Vagina (tissue), 2 donors: Measurements from ENCODE around the gene OIT3. TPM values are rescaled to one million over a fixed set of nuclear protein-coding genes. Genes with fewer than 3 reads are reported as not detected.

Experiments used
- DNase-seq, 2 donors: peaks; one replicate each; pipeline ENCODE4 v3.0.0-alpha.2; 2017; ENCODE audit errors: extremely low spot score in 2 of 2
- H3K27ac ChIP-seq: fragments of 200-600 bp; sonication (generic); one replicate; pipeline ENCODE4 v1.5.1; 2019
- H3K27me3 ChIP-seq: fragments of 200-600 bp; sonication (generic); one replicate; pipeline ENCODE4 v1.5.1; 2019
- H3K36me3 ChIP-seq, 2 donors: fragments of 200-600 bp; sonication (generic); one replicate each; pipeline ENCODE4 v1.5.1; 2017 to 2019
- H3K4me1 ChIP-seq: fragments of 200-600 bp; sonication (generic); one replicate; pipeline ENCODE4 v1.5.1; 2019
- H3K4me3 ChIP-seq, 2 donors: fragments of 200-600 bp; sonication (generic); 1 replicate in 1 of 2; 2 replicates in 1 of 2; pipeline ENCODE4 v1.5.1; 2016 to 2019
- H3K9me3 ChIP-seq: fragments of 200-600 bp; sonication (generic); one replicate; pipeline ENCODE4 v1.5.1; 2019
- POLR2A ChIP-seq, 2 donors: fragments of 450-650 bp; IDR thresholded peaks; one replicate each; pipeline ENCODE4 v1.6.1; 2017; ENCODE audit warnings: antibody characterized with exemption in 2 of 2, mild to moderate bottlenecking in 2 of 2, moderate library complexity in 2 of 2
- POLR2AphosphoS5 ChIP-seq, 2 donors: sonication (generic); formaldehyde crosslinking; IDR thresholded peaks; one replicate each; pipeline ENCODE4 v1.9.0; 2017; ENCODE audit warnings: antibody characterized with exemption in 2 of 2, mild to moderate bottlenecking in 2 of 2, low read depth in 1 of 2; ENCODE audit not compliant: insufficient read depth in 1 of 2
- intact Hi-C: fragments of 100-400 bp; cut with DNase I; formaldehyde crosslinking; loops from one replicate; pipeline ENCODE4 v1.15.1; 2023
- total RNA-seq: library from RNA; depleted of rRNA; stranded (reverse); fragments of >200 nt; gene quantifications from one replicate; pipeline ENCODE4 v1.2.3, GENCODE V29; 2016
- TF ChIP-seq, protein P1 (sequence below), 3 experiments: fragments of 450-650 bp in 2 of 3; fragments of 200-600 bp in 1 of 3; sonication (generic) in 1 of 3; IDR thresholded peaks; one replicate each; pipeline ENCODE4 v1.5.1; 2017 to 2019; ENCODE audit warnings: antibody characterized with exemption in 3 of 3, mild to moderate bottlenecking in 2 of 3, moderate library complexity in 2 of 3

OIT3 gene
- not detected for total RNA-seq

DNA sequence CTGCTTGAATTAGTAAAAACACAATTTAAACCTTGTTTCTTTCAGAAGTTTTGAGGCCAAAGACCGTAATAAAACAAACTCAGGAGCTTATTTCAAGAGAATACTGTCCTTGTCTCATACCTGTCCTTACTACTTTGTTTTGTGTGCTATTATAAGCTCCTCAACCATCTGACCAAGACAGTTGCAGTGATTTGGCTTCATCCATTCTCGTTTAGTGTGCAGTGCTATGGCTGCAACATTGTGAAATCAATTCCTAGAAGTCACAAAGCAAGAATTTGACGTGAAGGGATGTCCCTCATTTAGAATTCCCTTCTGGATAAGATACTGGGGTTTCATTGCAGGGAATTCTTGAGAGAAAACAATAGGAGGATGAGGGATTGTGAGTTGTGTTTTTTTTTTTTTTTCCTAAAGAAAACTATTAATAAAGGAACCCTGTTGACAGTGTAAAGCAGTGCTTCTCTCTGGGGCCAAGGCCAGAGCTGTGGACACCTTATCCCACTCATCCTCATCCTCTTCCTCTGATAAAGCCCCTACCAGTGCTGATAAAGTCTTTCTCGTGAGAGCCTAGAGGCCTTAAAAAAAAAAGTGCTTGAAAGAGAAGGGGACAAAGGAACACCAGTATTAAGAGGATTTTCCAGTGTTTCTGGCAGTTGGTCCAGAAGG lies at the start of gene OIT3:
Gene OIT3, plus strand, starts transcription at position 604 of the 663 bp plus-strand sequence. CDS start 60 bp downstream, outside the sequence.
- Histone ChIP-seq H3K4me3 (no peak within 1 kb of the TSS), H3K9me3 (no peaks in the 10 kb centered on the region), H3K36me3 (no peaks in the 10 kb centered on the region), H3K4me1 (no peaks in the 10 kb centered on the region), H3K27me3 (no peaks in the 10 kb centered on the region), H3K27ac (no peak within 1 kb of the TSS)
- intact Hi-C loops = no loop called here
- TF ChIP-seq POLR2AphosphoS5 (IDR thresholded peaks at IDR 0.05; ENCODE audit: insufficient read depth in 1 of 2, low read depth in 1 of 2) (no peak), POLR2A (IDR thresholded peaks at IDR 0.05) (no peak)
- TF ChIP-seq, protein P1, sequence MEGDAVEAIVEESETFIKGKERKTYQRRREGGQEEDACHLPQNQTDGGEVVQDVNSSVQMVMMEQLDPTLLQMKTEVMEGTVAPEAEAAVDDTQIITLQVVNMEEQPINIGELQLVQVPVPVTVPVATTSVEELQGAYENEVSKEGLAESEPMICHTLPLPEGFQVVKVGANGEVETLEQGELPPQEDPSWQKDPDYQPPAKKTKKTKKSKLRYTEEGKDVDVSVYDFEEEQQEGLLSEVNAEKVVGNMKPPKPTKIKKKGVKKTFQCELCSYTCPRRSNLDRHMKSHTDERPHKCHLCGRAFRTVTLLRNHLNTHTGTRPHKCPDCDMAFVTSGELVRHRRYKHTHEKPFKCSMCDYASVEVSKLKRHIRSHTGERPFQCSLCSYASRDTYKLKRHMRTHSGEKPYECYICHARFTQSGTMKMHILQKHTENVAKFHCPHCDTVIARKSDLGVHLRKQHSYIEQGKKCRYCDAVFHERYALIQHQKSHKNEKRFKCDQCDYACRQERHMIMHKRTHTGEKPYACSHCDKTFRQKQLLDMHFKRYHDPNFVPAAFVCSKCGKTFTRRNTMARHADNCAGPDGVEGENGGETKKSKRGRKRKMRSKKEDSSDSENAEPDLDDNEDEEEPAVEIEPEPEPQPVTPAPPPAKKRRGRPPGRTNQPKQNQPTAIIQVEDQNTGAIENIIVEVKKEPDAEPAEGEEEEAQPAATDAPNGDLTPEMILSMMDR (IDR thresholded peaks at IDR 0.05) = no peak
- no peak for DNase-seq

DNA sequence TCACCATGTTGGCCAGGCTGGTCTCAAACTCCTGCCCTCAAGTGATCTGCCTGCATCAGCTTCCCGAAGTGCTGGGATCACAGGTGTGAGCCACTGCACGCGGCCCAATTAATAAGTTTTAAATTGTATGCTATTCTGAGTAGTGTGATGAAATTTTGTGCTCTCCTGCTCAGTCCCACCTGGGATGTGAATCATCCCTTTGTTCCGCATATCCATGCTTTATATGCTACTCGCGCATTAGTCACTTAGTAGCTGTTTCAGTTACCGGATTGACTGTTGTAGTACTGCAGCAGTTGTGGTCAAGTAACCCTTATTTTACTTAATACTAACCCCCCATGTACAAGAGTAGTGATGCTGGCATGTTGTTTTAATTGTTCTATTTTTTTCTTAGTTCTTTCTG lies 47.3 kb upstream of the OIT3 start:
- no peaks in the 10 kb centered on the region for H3K9me3 ChIP-seq
- intact Hi-C loops = no loop called here
- no peaks in the 10 kb centered on the region for H3K36me3 ChIP-seq
- H3K27me3 ChIP-seq = no peaks in the 10 kb centered on the region
- DNase-seq = no peak
- H3K4me3 ChIP-seq = no peak overlapping the region
- peaks cover 4% of the 10 kb centered on the region for H3K4me1 ChIP-seq
- TF ChIP-seq, protein P1 (IDR thresholded peaks at IDR 0.05) = no peak
- peak in 1 of 2 donors; percentile 70 for TF ChIP-seq POLR2AphosphoS5 (IDR thresholded peaks at IDR 0.05; ENCODE audit: insufficient read depth in 1 of 2, low read depth in 1 of 2)
- no peak overlapping the region for H3K27ac ChIP-seq

DNA sequence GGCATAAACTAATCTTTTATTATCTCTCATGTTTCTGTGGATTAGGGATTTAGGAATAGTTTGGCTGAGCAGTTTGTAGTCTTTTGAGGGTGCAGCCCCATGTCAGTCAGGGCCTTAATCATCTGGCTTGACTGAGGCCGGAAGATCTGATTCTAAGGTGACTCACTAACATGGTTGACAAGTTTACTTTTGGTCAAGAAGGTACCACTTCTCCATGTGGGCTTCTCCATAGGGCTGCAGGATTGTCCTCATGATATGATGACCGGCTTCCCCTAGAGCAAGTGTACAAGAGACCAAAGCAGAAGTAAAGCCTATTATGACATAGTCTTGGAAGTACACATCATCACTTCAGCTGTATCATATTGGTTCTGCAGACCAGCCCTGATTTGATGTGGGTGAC lies 45.9 kb upstream of the OIT3 start:
- TF ChIP-seq, protein P1 (IDR thresholded peaks at IDR 0.05) = no peak
- TF ChIP-seq POLR2A (IDR thresholded peaks at IDR 0.05) (no peak), POLR2AphosphoS5 (IDR thresholded peaks at IDR 0.05; ENCODE audit: insufficient read depth in 1 of 2, low read depth in 1 of 2) (no peak)
- Histone ChIP-seq H3K27ac (no peak overlapping the region), H3K27me3 (no peaks in the 10 kb centered on the region), H3K4me3 (no peak overlapping the region), H3K9me3 (no peaks in the 10 kb centered on the region), H3K4me1 (no peaks in the 10 kb centered on the region), H3K36me3 (no peaks in the 10 kb centered on the region)
- no peak for DNase-seq
- intact Hi-C loops = no loop called here

DNA sequence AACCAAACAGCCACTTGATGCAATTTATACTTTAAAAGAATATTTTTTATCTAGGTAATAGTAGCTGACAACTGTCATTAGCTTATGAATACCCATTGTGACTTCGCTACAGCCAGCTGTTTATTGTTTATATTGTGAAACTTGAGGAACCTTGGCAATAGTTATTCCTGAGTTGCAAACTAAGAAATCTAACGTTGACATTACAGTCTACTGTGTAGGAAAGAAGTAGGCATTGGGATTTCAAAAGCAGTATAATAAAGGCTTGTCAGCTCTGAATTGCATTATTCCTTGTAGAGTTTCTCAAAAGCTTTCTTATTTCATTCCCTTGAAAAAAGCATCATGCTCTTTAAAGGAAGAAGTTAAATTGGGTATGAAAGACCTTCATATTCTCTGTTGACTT lies 42.7 kb upstream of the OIT3 start:
- H3K36me3 ChIP-seq = no peaks in the 10 kb centered on the region
- TF ChIP-seq, protein P1 (IDR thresholded peaks at IDR 0.05) = no peak
- TF ChIP-seq POLR2AphosphoS5 (IDR thresholded peaks at IDR 0.05; ENCODE audit: insufficient read depth in 1 of 2, low read depth in 1 of 2) (no peak), POLR2A (IDR thresholded peaks at IDR 0.05) (no peak)
- no peak overlapping the region for H3K4me3 ChIP-seq
- H3K4me1 ChIP-seq = no peaks in the 10 kb centered on the region
- no peaks in the 10 kb centered on the region for H3K9me3 ChIP-seq
- H3K27me3 ChIP-seq = no peaks in the 10 kb centered on the region
- no peak for DNase-seq
- intact Hi-C loops = no loop called here
- no peak overlapping the region for H3K27ac ChIP-seq

DNA sequence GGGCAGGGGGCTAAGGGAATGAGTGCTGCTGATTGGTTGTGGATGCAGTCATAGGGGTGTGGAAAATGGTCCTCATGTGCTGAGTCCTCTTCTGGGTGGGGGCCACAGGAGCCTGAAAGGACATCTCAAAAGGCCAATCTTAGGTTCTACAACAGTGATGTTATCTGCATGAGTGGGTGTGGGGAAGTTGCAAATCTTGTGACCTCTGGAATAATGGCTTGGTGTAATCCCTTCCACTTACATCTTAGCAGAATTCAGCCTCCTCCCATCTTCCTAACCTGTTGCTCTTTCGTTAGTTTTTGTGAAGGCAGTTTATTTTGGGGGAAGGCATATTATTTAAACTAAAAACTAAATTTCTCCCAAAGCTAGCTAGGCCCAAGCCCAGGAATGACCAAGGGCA lies 42.0 kb upstream of the OIT3 start:
- intact Hi-C loops = no loop called here
- no peaks in the 10 kb centered on the region for H3K9me3 ChIP-seq
- no peaks in the 10 kb centered on the region for H3K36me3 ChIP-seq
- no peak overlapping the region for H3K27ac ChIP-seq
- TF ChIP-seq POLR2AphosphoS5 (IDR thresholded peaks at IDR 0.05; ENCODE audit: insufficient read depth in 1 of 2, low read depth in 1 of 2) = no peak
- TF ChIP-seq POLR2A (IDR thresholded peaks at IDR 0.05) = no peak
- TF ChIP-seq, protein P1 (IDR thresholded peaks at IDR 0.05) = no peak
- no peak overlapping the region for H3K4me3 ChIP-seq
- DNase-seq = no peak
- H3K4me1 ChIP-seq = no peaks in the 10 kb centered on the region
- no peaks in the 10 kb centered on the region for H3K27me3 ChIP-seq
